NCI-H187 (cell line): Measurements from ENCODE around the gene GSTA2.
"Not testable (repeated sequence)": the region's sequence is repeated elsewhere in the genome, so short reads cannot be mapped to it uniquely, and the experiment has no call there.

Source experiments
- DNase-seq, 2 experiments: peaks; one replicate each; lab custom pipeline; 2025; lab: John Stamatoyannopoulos, UW

Gene GSTA2

DNA sequence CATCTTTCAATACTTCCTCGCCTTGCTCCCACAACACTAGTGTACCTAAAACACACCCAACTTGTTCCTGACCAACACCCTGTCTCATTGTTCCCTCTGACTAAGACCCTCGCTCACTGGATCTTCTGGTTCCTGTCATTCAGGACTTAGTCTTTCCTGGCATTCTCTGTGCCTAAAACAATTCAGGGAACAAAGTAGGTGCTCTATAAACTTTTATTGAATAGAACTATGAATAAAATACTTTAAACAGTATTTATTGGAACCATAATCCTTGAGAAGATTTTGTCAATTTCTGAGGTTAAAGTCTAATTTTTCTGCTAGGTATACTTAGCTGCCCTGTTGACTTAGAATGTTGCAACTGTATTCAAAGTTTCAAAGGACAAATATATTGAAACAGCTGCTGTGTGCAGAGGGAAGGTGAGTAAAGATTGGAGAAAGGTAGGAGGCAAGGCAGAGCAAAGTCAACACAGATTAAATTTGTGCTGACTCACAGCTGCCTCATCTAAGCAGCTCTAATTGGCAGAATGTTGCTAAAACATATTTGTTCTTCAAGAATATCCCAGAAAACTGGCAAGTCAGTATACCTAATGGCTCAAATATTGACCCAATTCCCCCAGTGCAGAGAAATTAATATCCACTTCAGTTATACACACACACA lies 37.6 kb downstream of the GSTA2 start:
- DNase-seq, result no peak

DNA sequence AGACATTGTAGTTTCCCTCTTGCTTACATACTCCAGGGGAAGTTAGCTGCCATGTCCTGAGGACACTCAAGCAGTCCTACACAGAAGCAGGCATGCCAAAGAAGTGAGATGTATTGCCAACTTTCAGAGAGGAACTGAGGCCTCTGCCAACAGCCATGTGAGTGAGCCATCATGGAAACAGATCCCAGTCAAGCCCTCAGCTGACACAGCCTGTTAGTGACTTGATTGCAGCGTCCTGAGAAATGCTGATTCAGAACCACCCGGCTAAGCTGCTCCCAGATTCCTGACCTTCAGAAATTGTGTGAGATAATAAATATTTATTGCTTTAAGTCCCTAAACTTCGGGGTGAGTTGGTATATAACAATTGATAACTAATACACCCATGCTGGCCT lies 38.1 kb downstream of the GSTA2 start:
- DNase-seq, result no peak

- peak in 1 of 2 experiments; percentile 31 for DNase-seq
Measured at GRCh38 chr6:52724406-52725121, 38.7 kb downstream of the GSTA2 start.

- no peak for DNase-seq
Measured at GRCh38 chr6:52724042-52724405, 39.3 kb downstream of the GSTA2 start.

DNA sequence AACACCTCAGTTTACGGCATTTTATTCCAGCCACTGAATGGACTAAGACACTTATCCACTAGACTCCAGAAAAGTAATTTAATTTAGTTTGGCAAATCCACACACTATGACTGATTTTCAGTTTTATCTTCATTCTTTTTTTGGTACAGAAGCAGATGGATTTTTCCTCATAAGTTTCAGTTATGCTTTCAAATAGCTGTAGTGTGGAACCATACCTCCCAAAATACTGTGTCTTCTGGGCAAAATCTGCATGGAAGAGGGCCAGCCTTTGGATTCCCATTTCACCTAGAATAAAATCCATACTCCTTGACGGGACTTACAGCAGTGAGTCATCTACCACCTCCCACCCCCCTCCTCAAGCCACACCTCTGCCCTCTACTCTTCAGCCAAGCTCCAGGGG lies 43.0 kb downstream of the GSTA2 start:
- DNase-seq, result no peak

- DNase-seq, result no peak
Measured at GRCh38 chr6:52718550-52718949, 44.7 kb downstream of the GSTA2 start.

GRCh38 chr6:52714761-52715160 lies 48.5 kb downstream of the GSTA2 start:
- not testable (repeated sequence) for DNase-seq

DNA sequence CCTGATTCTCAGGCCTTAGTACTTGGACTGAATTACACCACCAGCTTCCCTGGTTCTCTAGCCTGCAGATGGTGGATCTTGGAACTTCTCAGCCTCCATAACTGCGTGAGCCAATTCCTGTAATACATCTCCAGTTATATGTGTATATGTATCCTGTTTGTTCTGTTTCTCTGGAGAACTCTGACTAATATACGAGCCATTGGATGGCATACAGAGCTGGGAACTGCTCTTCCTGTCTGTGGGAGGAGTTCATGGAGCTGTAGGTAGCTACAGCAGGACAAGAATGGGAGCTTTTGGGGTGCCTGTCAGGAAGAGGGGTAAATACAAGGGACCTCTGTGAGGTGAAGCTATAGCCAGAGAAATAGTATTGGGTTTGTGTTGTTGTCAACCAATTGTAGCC lies 51.1 kb downstream of the GSTA2 start:
- no peak for DNase-seq

GRCh38 chr6:52707963-52708680 lies 55.2 kb downstream of the GSTA2 start:
- DNase-seq, result no peak

- DNase-seq, result no peak
Measured at GRCh38 chr6:52706001-52706400, 57.3 kb downstream of the GSTA2 start.

DNA sequence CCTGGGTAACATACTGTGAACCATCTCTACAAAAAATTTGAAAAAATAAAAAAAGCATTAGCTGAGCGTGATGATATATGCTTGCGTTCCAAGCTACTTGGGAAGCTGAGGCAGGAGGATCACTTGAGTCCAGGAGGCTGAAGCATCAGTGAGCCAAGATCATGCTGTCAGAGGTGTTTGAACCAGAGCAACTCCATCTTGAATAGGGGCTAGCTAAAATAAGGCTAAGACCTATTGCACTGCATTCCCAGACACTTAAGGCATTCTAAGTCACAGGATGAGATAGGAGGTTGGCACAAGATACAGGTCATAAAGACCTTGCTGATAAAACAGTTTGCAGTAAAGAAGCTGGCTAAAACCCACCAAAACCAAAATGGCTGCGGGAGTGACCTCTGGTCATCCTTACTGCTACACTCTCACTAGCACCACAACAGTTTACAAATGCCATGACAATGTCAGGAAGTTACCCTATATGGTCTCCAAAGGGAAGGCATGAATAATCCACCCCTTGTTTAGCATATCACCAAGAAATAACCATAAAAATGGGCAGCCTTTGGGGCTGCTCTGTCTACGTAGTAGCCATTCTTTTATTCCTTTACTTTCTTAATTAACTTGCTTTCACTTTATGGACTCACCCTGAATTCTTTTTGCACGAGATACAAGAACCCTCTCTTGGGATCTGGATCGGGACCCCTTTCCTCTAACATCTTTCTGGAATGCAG lies 58.3 kb downstream of the GSTA2 start:
- DNase-seq, result not testable (repeated sequence)

- no peak for DNase-seq
Measured at GRCh38 chr6:52704060-52704459, 59.2 kb downstream of the GSTA2 start.
